ENCODE measurements around the gene ANTXR2.

ANTXR2 gene

DNA sequence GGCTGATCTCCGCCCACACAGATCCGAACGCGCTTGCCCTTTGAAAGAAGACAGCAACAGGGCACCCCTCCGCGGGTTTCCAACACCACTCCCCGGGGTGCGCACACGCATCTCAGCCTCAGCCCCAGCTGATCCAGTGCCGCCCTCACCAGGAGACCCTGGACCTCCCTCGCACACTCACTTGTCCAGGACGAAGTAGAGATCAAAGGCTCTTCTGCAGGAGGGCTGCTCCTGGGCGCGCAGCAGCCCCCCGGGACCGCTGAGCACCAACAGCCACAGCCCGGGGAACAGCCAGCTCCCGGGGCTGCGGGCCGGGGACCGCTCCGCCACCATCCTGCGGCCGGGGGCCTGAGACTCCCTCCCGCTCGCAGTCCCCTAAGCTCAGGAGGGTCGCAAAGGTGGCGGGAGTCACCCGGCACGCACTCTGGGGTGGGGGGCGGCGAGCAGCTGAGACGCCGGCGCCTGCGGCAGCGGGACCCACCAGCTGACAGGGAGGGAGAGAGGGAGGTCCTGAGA, 743 bp downstream of the ANTXR2 start:
- Histone ChIP-seq H3K4me1 (peaks cover 2% of the 10 kb centered on the region), H2AFZ (peak overlapping the region; percentile 90), H3K4me3 (ENCODE audit: low read depth, low read length) (peak overlapping the region; percentile 92), H3K9me3 (ENCODE audit: control insufficient read depth, low read length) (no peaks in the 10 kb centered on the region), H3K9ac (no peak overlapping the region), H3K27ac (peak overlapping the region; percentile 72), H3K36me3 (ENCODE audit: control insufficient read depth, insufficient read depth, low read length) (no peaks in the 10 kb centered on the region), H3K79me2 (no peaks in the 10 kb centered on the region), H3K4me2 (ENCODE audit: low read length) (peak overlapping the region; percentile 90), H3K27me3 (ENCODE audit: control insufficient read depth, insufficient read depth, low read length) (no peaks in the 10 kb centered on the region)
- TF ChIP-seq, protein P1, sequence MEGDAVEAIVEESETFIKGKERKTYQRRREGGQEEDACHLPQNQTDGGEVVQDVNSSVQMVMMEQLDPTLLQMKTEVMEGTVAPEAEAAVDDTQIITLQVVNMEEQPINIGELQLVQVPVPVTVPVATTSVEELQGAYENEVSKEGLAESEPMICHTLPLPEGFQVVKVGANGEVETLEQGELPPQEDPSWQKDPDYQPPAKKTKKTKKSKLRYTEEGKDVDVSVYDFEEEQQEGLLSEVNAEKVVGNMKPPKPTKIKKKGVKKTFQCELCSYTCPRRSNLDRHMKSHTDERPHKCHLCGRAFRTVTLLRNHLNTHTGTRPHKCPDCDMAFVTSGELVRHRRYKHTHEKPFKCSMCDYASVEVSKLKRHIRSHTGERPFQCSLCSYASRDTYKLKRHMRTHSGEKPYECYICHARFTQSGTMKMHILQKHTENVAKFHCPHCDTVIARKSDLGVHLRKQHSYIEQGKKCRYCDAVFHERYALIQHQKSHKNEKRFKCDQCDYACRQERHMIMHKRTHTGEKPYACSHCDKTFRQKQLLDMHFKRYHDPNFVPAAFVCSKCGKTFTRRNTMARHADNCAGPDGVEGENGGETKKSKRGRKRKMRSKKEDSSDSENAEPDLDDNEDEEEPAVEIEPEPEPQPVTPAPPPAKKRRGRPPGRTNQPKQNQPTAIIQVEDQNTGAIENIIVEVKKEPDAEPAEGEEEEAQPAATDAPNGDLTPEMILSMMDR (IDR thresholded peaks at IDR 0.05): no peak

GRCh38 chr4:80071604-80072227, 1.3 kb downstream of the ANTXR2 start:
- H3K9ac ChIP-seq: no peak overlapping the region
- H3K27me3 ChIP-seq (ENCODE audit: control insufficient read depth, insufficient read depth, low read length): no peaks in the 10 kb centered on the region
- H3K4me1 ChIP-seq: peaks cover 2% of the 10 kb centered on the region
- no peaks in the 10 kb centered on the region for H3K9me3 ChIP-seq (ENCODE audit: control insufficient read depth, low read length)
- peak overlapping the region; percentile 90 for H3K4me2 ChIP-seq (ENCODE audit: low read length)
- TF ChIP-seq, protein P1 (IDR thresholded peaks at IDR 0.05): no peak
- peak overlapping the region; percentile 92 for H3K4me3 ChIP-seq (ENCODE audit: low read depth, low read length)
- no peaks in the 10 kb centered on the region for H3K79me2 ChIP-seq
- H3K36me3 ChIP-seq (ENCODE audit: control insufficient read depth, insufficient read depth, low read length): no peaks in the 10 kb centered on the region
- H2AFZ ChIP-seq: peak overlapping the region; percentile 90
- H3K27ac ChIP-seq: peak overlapping the region; percentile 24

GRCh38 chr4:80070880-80071603, 2.0 kb downstream of the ANTXR2 start:
- Histone ChIP-seq H3K79me2 (no peaks in the 10 kb centered on the region), H3K4me3 (ENCODE audit: low read depth, low read length) (peak overlapping the region; percentile 92), H3K4me1 (peaks cover 2% of the 10 kb centered on the region), H3K36me3 (ENCODE audit: control insufficient read depth, insufficient read depth, low read length) (no peaks in the 10 kb centered on the region), H3K4me2 (ENCODE audit: low read length) (peak overlapping the region; percentile 90), H3K9me3 (ENCODE audit: control insufficient read depth, low read length) (no peaks in the 10 kb centered on the region), H3K9ac (no peak overlapping the region), H2AFZ (no peak overlapping the region), H3K27ac (no peak overlapping the region), H3K27me3 (ENCODE audit: control insufficient read depth, insufficient read depth, low read length) (no peaks in the 10 kb centered on the region)
- TF ChIP-seq, protein P1 (IDR thresholded peaks at IDR 0.05): no peak

- H2AFZ ChIP-seq: no peak overlapping the region
- TF ChIP-seq, protein P1 (IDR thresholded peaks at IDR 0.05): no peak
- peaks cover 2% of the 10 kb centered on the region for H3K4me1 ChIP-seq
- H3K9me3 ChIP-seq (ENCODE audit: control insufficient read depth, low read length): no peaks in the 10 kb centered on the region
- H3K4me2 ChIP-seq (ENCODE audit: low read length): no peak overlapping the region
- H3K27me3 ChIP-seq (ENCODE audit: control insufficient read depth, insufficient read depth, low read length): no peaks in the 10 kb centered on the region
- no peak overlapping the region for H3K4me3 ChIP-seq (ENCODE audit: low read depth, low read length)
- no peak overlapping the region for H3K9ac ChIP-seq
- no peaks in the 10 kb centered on the region for H3K79me2 ChIP-seq
- H3K36me3 ChIP-seq (ENCODE audit: control insufficient read depth, insufficient read depth, low read length): no peaks in the 10 kb centered on the region
- H3K27ac ChIP-seq: no peak overlapping the region
Observed at GRCh38 chr4:80069837-80070731, 2.9 kb downstream of the ANTXR2 start.

Data from parathyroid adenoma (tissue), 2 donors.